Panc1 (cell line): ENCODE measurements around the gene OR2T27. TPM values are rescaled to one million over a fixed set of nuclear protein-coding genes. Genes with fewer than 3 reads are reported as not detected.

Source experiments
- total RNA-seq: library from RNA; stranded (reverse); gene quantifications from one replicate; pipeline ENCODE4 v1.2.1, GENCODE V29; 2021; ENCODE audit not compliant: unreplicated experiment

The OR2T27 gene
- total RNA-seq, 1 experiment from 2014 or later, result not detected

Other genes with a start within 250 kb of the OR2T27 start
- gene OR2T2, start 209.9 kb downstream of the OR2T27 start, total RNA-seq, result not detected
- gene OR2T3, start 182.2 kb downstream of the OR2T27 start, total RNA-seq, result not detected
- not detected for gene OR2T5, start 166.9 kb downstream of the OR2T27 start, total RNA-seq
- gene OR2G6, start 147.5 kb downstream of the OR2T27 start, total RNA-seq, result not detected
- not detected for gene OR2T29, start 92.8 kb downstream of the OR2T27 start, total RNA-seq
- not detected for gene OR2T34, start 80.8 kb downstream of the OR2T27 start, total RNA-seq
- not detected for gene OR2T10, start 57.8 kb downstream of the OR2T27 start, total RNA-seq
- not detected for gene OR2T11, start 20.4 kb downstream of the OR2T27 start, total RNA-seq
- gene OR2T35, start 10.2 kb downstream of the OR2T27 start, total RNA-seq, result not detected
- gene OR14I1, start 47.2 kb upstream of the OR2T27 start, total RNA-seq, result not detected
- gene LYPD8, start 100.2 kb upstream of the OR2T27 start, total RNA-seq, result not detected
- 23.9 TPM for gene SH3BP5L, start 170.4 kb upstream of the OR2T27 start, total RNA-seq
- 36.2 TPM for gene ZNF672, start 182.7 kb upstream of the OR2T27 start, total RNA-seq
- 62.3 TPM for gene ZNF692, start 203.6 kb upstream of the OR2T27 start, total RNA-seq